DMS79 treated with DMSO at 0.1 percent for 48 hours (cell line): Measurements from ENCODE around the gene EPS8L1.
A peak's percentile ranks its signal among the peaks of the same experiment; 100 is the strongest.

Experiments
- DNase-seq: peaks from one replicate; lab custom pipeline; 2025; lab: John Stamatoyannopoulos, UW

Gene EPS8L1

GRCh38 chr19:55115446-55116065 lies 39.9 kb downstream of the EPS8L1 start:
- DNase-seq: no peak

GRCh38 chr19:55116232-55116858 lies 40.7 kb downstream of the EPS8L1 start:
- peak; percentile 29 for DNase-seq

- no peak for DNase-seq
These were observed 41.4 kb downstream of the EPS8L1 start, which contains the start of gene PPP1R12C for GRCh38 chr19:55116859-55117662. Gene PPP1R12C (minus strand): TSS chr19:55117637. CDS start chr19:55117543, 94 bp downstream.

GRCh38 chr19:55117663-55118391 lies 42.2 kb downstream of the EPS8L1 start:
- DNase-seq: peak; percentile 93

GRCh38 chr19:55118401-55118991 lies 42.8 kb downstream of the EPS8L1 start:
- peak; percentile 9 for DNase-seq

GRCh38 chr19:55119053-55119452 lies 43.4 kb downstream of the EPS8L1 start:
- DNase-seq: no peak

GRCh38 chr19:55131421-55131820 lies 55.8 kb downstream of the EPS8L1 start:
- DNase-seq: no peak

GRCh38 chr19:55132453-55133129 lies 56.9 kb downstream of the EPS8L1 start:
- no peak for DNase-seq

- DNase-seq: no peak
These were observed 58.2 kb downstream of the EPS8L1 start for GRCh38 chr19:55133639-55134444.

GRCh38 chr19:55134736-55135135 lies 59.1 kb downstream of the EPS8L1 start:
- no peak for DNase-seq

- DNase-seq: no peak
These were observed 60.9 kb downstream of the EPS8L1 start for GRCh38 chr19:55136399-55137102.
